LNCAP (cell line): ENCODE measurements around the gene PEX14.

Source experiments
- TF ChIP-seq, protein P1 (sequence below): fragments of 450-650 bp; IDR thresholded peaks from 2 replicates; pipeline ENCODE4 v1.5.1; 2017; ENCODE audit warnings: mild to moderate bottlenecking

Gene PEX14

GRCh38 chr1:10530281-10530740 lies 55.6 kb downstream of the PEX14 start:
- TF ChIP-seq, protein P1, sequence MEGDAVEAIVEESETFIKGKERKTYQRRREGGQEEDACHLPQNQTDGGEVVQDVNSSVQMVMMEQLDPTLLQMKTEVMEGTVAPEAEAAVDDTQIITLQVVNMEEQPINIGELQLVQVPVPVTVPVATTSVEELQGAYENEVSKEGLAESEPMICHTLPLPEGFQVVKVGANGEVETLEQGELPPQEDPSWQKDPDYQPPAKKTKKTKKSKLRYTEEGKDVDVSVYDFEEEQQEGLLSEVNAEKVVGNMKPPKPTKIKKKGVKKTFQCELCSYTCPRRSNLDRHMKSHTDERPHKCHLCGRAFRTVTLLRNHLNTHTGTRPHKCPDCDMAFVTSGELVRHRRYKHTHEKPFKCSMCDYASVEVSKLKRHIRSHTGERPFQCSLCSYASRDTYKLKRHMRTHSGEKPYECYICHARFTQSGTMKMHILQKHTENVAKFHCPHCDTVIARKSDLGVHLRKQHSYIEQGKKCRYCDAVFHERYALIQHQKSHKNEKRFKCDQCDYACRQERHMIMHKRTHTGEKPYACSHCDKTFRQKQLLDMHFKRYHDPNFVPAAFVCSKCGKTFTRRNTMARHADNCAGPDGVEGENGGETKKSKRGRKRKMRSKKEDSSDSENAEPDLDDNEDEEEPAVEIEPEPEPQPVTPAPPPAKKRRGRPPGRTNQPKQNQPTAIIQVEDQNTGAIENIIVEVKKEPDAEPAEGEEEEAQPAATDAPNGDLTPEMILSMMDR = no peak

- TF ChIP-seq, protein P1 = no peak
Observed at GRCh38 chr1:10530756-10531495, 56.2 kb downstream of the PEX14 start.

GRCh38 chr1:10532362-10532761 lies 57.6 kb downstream of the PEX14 start:
- TF ChIP-seq, protein P1 = no peak

- TF ChIP-seq, protein P1 = no peak
Observed at GRCh38 chr1:10534519-10534918, 59.8 kb downstream of the PEX14 start.

DNA sequence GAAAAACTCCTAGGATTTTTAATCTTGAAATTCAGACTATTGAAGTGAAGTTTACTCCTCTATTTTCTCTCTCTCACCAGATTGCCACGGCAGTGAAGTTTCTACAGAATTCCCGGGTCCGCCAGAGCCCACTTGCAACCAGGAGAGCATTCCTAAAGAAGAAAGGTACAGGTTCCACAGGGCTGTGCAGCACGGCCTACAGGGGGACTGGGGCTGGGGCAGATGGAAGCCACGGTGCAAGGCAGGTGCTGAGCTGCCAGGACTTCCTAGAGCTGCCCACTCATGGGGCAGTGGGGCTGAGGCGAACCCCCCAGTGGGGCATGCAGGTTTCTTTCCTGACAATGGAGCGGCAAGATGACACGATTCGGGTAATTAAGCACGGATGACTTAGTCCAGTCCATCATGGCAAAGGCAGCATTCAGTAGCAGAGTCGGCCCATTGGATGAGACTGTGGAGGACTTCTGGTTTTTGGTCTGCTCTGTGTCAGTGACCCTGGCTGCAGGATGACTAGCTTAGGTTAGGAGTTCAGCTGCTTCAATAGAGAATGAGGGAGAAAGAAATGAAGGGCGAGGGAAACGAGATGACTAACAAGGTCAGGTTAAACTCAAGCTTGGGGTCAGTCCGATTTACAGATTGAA lies 61.5 kb downstream of the PEX14 start:
- TF ChIP-seq, protein P1 = no peak

GRCh38 chr1:10537082-10537766 lies 62.5 kb downstream of the PEX14 start:
- TF ChIP-seq, protein P1 = no peak

DNA sequence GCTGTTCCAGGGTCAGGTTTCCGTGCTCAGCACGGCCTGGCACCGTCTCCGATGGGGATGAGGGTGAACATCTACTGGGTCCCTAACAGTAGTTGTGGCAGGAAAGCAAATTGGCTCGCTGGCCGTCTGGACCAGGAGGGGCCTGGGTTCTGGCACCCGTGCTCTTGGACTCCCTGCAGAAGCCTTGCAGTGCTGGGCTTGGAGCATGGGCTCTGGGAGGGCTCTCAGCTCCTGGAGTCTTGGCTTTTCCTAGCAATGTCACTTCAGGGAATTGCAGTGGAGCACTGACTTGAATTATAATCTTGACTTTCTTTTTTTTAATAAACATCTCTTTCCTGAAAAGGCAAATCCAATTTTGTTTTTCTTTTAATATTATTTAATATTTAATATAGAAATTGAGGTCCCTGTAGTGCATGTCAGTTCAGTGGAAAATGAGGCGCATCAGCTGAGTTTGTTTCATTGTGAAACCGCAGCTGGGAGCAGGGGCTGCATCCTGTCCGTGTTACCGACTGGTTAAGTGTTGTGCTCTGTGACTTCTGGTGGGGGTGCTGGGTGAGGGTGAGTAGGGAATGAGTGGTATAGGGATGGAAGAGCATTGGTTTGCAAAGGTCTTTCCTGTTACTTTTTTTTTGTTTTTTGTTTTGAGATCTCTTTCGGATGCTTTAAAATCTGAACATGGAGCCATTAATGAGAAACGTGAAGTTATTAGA lies 64.1 kb downstream of the PEX14 start:
- TF ChIP-seq, protein P1 = no peak
